Epithelial cell of proximal tubule (primary cell): Measurements from ENCODE around the gene ZDHHC14. TPM values are rescaled to one million over a fixed set of nuclear protein-coding genes. Genes with fewer than 3 reads are reported as not detected.

Experiments
- DNase-seq: peaks from one replicate; pipeline ENCODE4 v3.0.0-alpha.2; 2011; ENCODE audit warnings: low read depth
- H3K4me3 ChIP-seq: 2 replicates; pipeline ENCODE4 v1.5.1; 2011; ENCODE audit warnings: low read depth, mild to moderate bottlenecking, low read length
- total RNA-seq: library from RNA; depleted of rRNA; stranded (reverse); fragments of >200 nt; gene quantifications from 2 replicates; pipeline ENCODE4 v1.2.3, GENCODE V29; 2015
- TF ChIP-seq, protein P1 (sequence below): conservative IDR thresholded peaks from 2 replicates; pipeline ENCODE4 v1.5.1; 2012; ENCODE audit warnings: low read depth, mild to moderate bottlenecking, low read length

The ZDHHC14 gene
- total RNA-seq, 1 donor from 2014 or later = 21.4 TPM

DNA sequence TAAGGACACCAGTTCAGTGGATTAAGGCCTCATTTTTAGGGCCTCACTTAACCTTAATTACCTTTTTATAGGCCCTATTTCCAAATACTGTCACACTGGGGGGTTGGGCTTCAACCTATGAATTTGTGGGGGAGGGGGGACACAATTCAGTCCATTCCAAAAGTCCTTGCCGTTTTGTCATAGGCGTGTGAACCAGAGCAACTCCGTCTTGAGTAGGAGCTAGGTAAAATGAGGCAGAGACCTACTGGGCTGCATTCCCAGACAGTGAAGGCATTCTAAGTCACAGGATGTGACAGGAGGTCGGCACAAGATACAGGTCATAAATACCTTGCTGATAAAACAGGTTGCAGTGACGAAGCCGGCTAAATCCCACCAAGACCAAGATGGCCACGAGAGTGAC is 328.6 kb downstream of the ZDHHC14 start:
- TF ChIP-seq, protein P1, sequence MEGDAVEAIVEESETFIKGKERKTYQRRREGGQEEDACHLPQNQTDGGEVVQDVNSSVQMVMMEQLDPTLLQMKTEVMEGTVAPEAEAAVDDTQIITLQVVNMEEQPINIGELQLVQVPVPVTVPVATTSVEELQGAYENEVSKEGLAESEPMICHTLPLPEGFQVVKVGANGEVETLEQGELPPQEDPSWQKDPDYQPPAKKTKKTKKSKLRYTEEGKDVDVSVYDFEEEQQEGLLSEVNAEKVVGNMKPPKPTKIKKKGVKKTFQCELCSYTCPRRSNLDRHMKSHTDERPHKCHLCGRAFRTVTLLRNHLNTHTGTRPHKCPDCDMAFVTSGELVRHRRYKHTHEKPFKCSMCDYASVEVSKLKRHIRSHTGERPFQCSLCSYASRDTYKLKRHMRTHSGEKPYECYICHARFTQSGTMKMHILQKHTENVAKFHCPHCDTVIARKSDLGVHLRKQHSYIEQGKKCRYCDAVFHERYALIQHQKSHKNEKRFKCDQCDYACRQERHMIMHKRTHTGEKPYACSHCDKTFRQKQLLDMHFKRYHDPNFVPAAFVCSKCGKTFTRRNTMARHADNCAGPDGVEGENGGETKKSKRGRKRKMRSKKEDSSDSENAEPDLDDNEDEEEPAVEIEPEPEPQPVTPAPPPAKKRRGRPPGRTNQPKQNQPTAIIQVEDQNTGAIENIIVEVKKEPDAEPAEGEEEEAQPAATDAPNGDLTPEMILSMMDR = no peak
- no peak overlapping the region for H3K4me3 ChIP-seq
- no peak for DNase-seq

DNA sequence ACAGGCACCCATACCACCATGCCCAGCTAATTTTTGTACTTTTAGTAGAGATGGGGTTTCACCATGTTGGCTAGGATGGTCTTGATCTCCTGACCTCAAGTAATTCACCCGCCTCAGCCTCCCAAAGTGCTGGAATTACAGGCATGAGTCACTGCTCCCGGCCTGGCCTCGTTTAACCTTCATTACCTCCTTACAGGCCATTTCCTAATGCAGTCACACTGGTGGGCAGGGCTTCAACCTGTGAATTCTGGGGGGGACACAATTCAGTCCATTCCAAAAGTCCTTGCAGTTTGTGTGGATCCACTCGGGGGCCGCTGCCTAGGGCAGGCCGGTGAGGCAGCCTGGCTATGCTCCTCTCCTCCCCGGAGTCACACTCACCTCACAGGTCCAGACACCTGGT is 329.6 kb downstream of the ZDHHC14 start:
- no peak for DNase-seq
- H3K4me3 ChIP-seq = no peak overlapping the region
- TF ChIP-seq, protein P1 = no peak

DNA sequence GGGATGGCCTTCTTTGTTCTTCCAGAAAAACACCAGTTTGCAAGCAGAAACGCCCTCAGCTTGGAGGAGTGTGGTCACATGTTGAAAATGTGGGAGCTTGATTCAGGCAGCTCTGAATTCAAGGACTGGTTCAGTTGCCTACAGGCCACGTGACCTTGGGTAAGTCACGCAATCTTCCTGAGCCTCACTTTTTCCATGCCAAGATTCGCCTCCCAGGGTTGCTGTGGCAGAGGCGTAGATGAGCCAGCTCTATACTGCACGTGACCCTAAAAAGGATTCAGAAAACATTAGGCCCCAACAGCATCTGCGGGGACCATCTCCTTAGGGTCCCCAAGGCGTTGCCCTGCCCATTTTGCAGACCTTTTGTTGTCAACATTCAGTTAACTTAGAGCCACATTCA is 330.1 kb downstream of the ZDHHC14 start:
- no peak overlapping the region for H3K4me3 ChIP-seq
- TF ChIP-seq, protein P1 = no peak
- DNase-seq = no peak

DNA sequence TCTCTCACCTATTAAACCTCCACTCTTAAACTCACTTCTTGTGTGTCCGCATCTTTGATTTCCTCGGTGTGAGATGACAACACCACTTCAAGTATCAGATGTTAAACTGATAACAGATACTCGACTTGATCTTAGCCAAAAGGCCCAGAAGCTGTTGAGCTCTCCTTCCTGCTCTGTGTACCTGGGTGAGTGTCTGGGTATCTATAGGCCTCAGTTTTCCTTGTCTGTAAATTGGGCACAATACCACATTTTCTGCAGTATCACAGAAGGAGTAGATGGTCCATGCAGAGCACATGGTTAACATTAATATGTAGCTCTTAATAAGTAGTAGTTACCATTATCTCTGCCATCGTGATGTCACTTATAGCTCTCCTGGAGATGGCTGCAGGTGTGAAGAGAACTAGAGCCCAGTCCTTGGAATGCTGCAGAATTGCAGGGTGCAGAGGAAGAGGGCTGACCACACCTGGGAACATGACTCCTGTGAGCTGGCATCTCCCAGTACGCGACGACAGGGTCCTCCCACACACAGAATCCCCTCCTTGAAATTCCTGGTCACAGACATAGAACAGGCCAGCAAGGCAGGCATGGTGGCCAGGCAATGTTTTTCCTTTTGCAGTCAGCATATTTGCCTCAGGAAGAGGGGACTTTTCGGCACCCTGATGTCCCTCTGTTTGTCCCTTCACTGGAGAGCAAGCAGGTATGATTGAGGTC is 331.8 kb downstream of the ZDHHC14 start:
- TF ChIP-seq, protein P1 = no peak
- H3K4me3 ChIP-seq = no peak overlapping the region
- no peak for DNase-seq

DNA sequence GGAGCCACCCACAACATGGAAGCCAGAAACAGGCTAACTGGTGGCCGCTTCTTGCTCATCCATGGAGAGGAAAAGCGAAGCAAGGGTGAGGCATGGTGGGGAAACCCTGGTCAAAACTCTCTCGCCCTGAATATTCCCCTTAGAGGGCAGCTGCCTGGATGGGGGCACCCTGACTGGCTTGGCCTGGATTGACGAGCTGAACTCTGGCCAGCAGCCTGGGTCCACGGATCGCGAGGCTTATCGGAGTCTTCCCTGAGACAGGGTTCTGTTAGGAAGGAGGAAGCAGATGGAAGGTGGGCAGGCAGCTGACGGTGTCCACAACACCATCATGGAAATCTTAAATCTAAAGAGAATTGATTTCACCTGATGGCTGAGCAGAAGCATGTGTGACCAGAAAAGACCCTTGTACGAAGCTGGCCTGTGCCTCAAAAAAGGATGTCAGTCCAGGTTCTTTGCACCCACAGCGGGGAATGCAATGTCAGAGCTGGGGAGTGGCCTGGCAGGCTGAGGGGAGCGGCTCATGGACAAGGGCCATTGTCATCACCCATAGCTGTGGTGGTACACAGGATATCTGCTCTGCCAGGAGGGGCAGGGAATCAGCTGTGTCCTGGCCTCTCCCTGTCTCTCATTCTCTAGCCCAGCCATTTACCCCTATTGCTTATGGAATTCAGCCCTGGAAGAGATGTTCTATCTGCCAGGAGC is 332.6 kb downstream of the ZDHHC14 start:
- TF ChIP-seq, protein P1 = no peak
- DNase-seq = no peak
- H3K4me3 ChIP-seq = no peak overlapping the region

DNA sequence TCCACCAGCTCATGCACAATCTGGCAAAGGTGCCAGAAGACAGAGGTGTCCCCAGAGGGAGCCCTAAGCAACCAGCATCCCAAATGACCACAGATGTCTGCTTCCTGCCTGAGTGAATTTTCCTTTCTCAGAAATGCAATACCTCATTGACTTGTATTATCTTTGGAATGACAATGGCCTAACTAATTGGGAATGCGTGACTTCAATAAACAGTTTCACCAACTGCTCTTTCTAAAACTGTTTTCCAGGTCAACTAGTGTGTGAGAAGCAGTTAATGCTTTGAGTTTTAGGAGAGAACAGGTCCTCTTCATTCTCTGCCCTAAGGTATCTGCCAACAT is 333.1 kb downstream of the ZDHHC14 start:
- no peak for DNase-seq
- TF ChIP-seq, protein P1 = peak; percentile 20

DNA sequence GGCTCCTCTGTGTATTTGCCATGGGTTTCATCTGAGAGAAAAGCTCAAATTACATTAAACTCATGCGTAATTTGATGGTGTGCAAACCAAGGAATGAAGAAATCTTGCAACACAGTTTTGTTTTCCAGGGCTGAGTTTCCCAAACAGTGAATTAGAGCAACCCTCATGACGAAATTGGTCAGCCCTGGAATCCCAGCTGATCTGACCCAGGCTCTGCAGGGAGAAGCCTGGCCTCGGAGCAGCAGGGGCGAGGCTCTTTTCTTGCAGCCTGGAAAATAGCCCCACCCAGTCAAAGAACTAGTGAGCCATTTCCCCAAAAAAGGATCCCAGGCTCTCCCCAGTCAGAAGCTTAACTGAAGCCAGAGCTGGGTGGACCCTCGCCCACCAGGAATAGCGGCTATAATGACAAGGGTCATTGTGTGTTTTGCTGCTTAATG is 334.8 kb downstream of the ZDHHC14 start:
- TF ChIP-seq, protein P1 = no peak
- H3K4me3 ChIP-seq = no peak overlapping the region
- DNase-seq = no peak

More for the DNA sequence above, 333.1 kb downstream of the ZDHHC14 start:
- H3K4me3 ChIP-seq = no peak overlapping the region
